Measurements from ENCODE around the gene PADI2. TPM values are rescaled to one million over a fixed set of nuclear protein-coding genes. Genes with fewer than 3 reads are reported as not detected.

The PADI2 gene
- total RNA-seq, 4 donors from 2014 or later = 2.2 to 26.7 (median 15.3) TPM

GRCh38 chr1:17099616-17100340, 19.5 kb downstream of the PADI2 start:
- WGBS, 2 donors = 80 to 83% methylated on average over 10 of the region's 10 CpGs
- no peak overlapping the region for H3K4me3 ChIP-seq (ENCODE audit: low read depth, poor library complexity, severe bottlenecking)
- no peak for DNase-seq (ENCODE audit: low spot score in 2 of 2)
- intact Hi-C loops (cut with DNase I; ENCODE audit: low total_unique reads) = no loop called here
- TF ChIP-seq CTCF (IDR thresholded peaks at IDR 0.05) (no peak), POLR2A (IDR thresholded peaks at IDR 0.05) (no peak)

- TF ChIP-seq CTCF (IDR thresholded peaks at IDR 0.05) (no peak), POLR2A (IDR thresholded peaks at IDR 0.05) (no peak)
- H3K4me3 ChIP-seq (ENCODE audit: low read depth, poor library complexity, severe bottlenecking) = no peak overlapping the region
- no peak for DNase-seq (ENCODE audit: low spot score in 2 of 2)
- WGBS, 2 donors = 51 to 65% methylated on average over 13 of the region's 13 CpGs
- intact Hi-C loops (cut with DNase I; ENCODE audit: low total_unique reads) = no loop called here
Measured at GRCh38 chr1:17098446-17099317, 20.6 kb downstream of the PADI2 start.

- no peak overlapping the region for H3K4me3 ChIP-seq (ENCODE audit: low read depth, poor library complexity, severe bottlenecking)
- 44 to 49% methylated on average over 14 of the region's 14 CpGs for WGBS, 2 donors
- intact Hi-C loops (cut with DNase I; ENCODE audit: low total_unique reads) = no loop called here
- TF ChIP-seq POLR2A (IDR thresholded peaks at IDR 0.05) (no peak), CTCF (IDR thresholded peaks at IDR 0.05) (no peak)
- DNase-seq (ENCODE audit: low spot score in 2 of 2) = no peak
Measured at GRCh38 chr1:17097787-17098186, 21.5 kb downstream of the PADI2 start.

- WGBS, 2 donors = 37 to 50% methylated on average over 8 of the region's 8 CpGs
- no peak overlapping the region for H3K4me3 ChIP-seq (ENCODE audit: low read depth, poor library complexity, severe bottlenecking)
- intact Hi-C loops (cut with DNase I; ENCODE audit: low total_unique reads) = no loop called here
- no peak for DNase-seq (ENCODE audit: low spot score in 2 of 2)
- TF ChIP-seq CTCF (IDR thresholded peaks at IDR 0.05) = no peak
Measured at GRCh38 chr1:17097147-17097546, 22.1 kb downstream of the PADI2 start.

- TF ChIP-seq POLR2A (IDR thresholded peaks at IDR 0.05) (no peak), CTCF (IDR thresholded peaks at IDR 0.05) (no peak)
- intact Hi-C loops (cut with DNase I; ENCODE audit: low total_unique reads) = no loop called here
- WGBS, 2 donors = 0 to 17% methylated on average over 1 of the region's 1 CpG
- H3K4me3 ChIP-seq (ENCODE audit: low read depth, poor library complexity, severe bottlenecking) = no peak overlapping the region
- DNase-seq (ENCODE audit: low spot score in 2 of 2) = no peak
Measured at GRCh38 chr1:17096584-17096983, 22.7 kb downstream of the PADI2 start.
